GM04503 (cell line): ENCODE results near the gene HID1.
"Not testable (repeated sequence)": the region's sequence is repeated elsewhere in the genome, so short reads cannot be mapped to it uniquely, and the experiment has no call there.

Experiments
- DNase-seq: peaks from one replicate; pipeline ENCODE4 v3.0.0-alpha.2; 2012; ENCODE audit warnings: low read depth

The HID1 gene

DNA sequence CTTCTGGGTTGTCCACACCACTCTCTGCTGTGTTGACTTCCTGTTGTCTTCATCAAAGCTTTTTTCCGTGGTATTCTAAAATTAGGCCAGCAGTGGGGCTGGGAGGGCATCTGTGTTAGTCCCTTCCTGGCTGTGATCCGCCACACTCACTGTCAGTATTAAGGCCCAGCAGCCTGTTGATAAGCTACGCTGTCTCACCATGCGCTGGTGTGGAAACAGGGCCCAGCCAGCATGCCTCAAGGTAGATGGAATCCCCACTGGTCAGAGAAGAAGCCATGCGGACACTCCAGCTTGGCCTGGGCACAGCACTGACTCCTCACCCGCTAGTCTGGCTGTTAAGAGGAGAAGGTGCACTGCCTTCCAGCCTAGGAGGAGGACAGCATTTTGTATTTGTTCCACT is 26.2 kb upstream of the HID1 start:
- no peak for DNase-seq

GRCh38 chr17:74995847-74996246 is 23.3 kb upstream of the HID1 start:
- DNase-seq: no peak

GRCh38 chr17:74994440-74994839 is 21.9 kb upstream of the HID1 start:
- no peak for DNase-seq

GRCh38 chr17:74992223-74992622 is 19.7 kb upstream of the HID1 start:
- DNase-seq: no peak

DNA sequence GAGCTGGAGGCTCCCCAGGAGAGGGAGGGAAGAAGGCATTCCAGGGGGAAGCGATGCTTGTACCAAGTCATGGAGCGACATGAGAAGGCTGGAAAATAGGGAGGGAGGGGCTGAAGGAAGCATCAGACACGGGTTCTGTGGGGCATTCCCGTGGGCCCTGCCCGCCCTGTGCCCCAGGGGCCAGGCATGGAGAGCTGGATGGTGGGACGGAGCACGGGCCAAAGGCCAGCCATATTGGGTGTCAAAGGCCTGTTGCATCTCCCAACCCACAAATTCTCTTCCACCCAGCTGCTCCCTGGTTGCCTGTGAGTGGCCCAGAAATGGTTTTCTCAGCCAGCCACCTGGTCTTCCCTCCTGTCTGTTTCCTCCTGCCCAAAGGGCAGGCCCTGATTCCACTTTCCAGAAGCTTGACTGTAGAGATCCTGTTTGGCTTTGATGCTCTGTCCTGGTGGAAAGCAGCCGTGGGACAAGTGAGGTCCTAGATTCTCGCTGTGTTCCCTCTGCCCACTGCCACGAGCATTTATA is 18.1 kb upstream of the HID1 start:
- DNase-seq: no peak

- no peak for DNase-seq
These were observed 15.6 kb upstream of the HID1 start for GRCh38 chr17:74987909-74988711.

DNA sequence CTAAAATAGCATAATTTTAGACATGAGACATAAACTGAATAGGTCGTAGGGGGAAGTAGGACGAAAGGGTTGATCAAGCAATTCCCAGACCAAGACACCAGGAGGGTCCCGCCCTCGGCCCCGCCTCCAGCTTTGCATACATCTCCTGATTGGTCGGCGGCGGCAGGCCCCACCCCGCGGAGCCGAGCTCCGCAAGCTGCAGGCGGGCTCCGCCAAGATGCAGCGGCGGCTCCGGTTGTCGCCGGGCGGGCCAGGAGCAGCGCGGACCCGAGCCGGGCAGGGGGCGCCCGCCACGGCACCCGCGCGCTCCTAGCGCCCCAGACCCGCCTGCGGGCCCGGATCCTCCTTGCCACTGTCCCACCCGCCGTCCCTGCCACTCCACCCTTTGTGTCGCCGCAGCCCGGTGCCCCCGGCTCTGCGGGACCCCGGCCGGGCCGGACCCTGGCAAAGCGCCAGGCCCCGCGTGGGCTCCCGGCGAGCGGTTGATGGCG is 14.9 kb upstream of the HID1 start, which contains the start of gene CDR2L:
TSS of gene CDR2L (plus strand) at position 215 of the 491 bp plus-strand sequence. CDS start 412 bp downstream, outside the sequence.
- no peak for DNase-seq

DNA sequence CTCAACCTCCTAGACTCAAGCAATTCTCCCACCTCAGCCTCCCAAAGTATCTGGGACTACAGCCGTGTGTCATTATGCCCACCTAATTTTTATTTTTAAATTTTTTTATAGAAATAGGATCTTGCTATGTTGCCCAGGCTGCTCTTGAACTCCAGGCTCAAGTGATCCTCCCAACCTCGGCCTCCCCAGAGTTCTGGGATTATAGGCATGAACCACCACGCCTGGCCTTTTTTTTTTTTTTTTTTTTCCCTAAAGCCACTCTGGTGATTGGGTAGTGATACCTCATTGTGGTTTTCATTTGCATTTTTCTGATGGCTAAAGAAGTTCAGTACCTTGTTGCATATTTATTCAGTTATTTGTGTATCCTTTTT is 13.6 kb upstream of the HID1 start:
- DNase-seq: no peak

- DNase-seq: not testable (repeated sequence)
These were observed 10.2 kb upstream of the HID1 start for GRCh38 chr17:74982663-74983313.

DNA sequence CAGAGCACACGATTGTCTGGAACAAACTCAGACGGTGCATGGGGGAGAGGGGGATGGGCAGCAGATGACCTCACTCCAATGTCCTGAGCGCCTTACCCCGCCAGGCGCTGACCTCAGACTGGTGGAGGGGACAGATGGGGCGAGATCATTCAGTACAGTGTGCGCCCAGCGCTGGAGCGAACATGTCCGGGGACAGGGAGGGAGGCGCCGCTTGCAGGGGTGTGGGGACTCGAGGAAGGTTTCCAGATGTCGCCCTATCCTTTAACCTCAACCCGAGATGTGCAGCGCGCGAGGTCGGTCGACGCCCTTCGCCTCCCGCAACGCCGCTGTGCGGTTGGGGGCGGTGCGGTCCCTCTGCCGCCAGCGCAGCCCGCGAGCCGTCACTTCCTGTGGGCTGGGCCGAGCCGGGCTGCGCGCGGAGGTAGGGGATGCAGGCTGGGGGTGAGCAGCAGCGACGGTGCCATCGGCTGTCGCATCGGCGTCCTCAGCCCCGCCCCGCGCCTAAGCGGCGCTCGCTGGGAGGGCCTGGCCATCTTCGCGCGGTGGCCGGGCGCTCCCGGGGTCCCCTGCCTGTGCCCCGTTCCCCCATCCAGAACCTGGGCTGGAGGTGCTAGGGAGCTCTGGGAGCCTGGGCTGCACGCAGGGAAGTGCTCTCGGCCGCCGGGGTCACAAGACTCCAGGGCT is 9.6 kb upstream of the HID1 start:
- DNase-seq: no peak

DNA sequence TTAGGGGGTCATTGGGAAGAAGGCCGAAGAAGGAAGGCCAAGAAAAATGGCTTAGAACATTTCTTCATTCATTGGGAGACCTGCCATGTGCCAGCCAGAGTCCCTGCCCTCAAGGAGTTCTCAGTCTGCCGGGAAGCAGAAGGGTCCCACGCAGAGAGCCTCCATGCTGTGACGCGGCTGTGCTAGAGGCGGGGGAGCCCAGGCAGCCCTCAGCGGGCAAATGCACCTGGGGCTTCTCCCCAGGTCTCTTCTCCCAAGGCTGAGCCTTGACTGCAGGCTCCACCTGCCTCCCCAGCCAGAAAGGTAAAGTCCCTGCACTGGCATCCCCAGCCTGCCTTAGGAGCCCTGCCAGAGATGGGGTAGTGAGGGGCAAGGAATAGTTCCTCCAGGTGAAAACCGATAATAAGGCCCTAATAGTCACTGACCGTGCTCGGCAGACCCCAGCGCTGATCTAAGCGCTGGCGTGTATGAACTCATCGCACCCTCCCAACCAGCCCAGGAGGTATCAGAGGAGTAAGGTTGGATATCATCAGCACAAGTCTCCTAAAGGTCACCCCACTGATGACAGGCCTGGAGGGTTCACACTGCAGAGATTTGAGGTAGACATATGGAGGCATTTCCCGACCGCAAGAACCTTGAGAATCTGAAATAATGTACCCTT is 8.9 kb upstream of the HID1 start:
- DNase-seq: no peak

- no peak for DNase-seq
These were observed 7.0 kb upstream of the HID1 start for GRCh38 chr17:74979408-74980146.

DNA sequence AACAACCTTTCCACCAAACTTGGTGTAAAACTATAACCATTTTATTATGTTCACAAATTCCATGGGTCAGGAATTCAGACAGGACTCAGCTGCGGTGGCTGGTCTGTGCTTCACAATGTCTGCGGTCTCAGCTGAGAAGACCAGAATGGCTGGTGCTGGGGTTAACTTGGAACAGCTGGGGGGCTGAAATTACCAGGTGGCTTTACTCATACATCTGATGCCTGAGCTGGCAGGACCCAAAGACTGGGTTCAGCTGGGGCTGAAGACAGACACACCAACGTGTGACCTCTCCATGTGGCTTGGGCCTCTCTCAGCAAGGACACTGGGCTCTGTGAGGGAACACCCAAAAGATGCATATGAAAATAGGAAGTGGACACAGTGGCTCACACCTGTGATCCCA is 5.7 kb upstream of the HID1 start:
- no peak for DNase-seq

DNA sequence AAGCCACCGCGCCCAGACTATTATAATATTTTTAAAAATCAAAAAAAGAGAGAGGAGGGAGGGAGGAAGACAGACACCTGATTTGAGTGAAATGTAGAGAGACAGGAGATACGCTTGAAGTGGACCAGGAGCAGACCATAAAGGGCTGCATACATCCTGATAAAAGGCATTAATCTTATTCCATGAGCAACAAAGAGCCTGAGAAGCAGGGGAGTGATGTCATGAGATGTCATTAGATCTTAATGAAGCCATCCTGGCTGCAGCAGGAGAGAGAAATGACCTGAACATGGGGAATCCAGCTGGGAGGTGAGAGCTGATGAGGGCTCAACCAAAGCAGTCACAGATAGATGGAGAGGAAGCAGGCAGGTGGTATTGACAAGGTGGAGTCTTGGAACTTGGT is 5.2 kb upstream of the HID1 start:
- DNase-seq: no peak

DNA sequence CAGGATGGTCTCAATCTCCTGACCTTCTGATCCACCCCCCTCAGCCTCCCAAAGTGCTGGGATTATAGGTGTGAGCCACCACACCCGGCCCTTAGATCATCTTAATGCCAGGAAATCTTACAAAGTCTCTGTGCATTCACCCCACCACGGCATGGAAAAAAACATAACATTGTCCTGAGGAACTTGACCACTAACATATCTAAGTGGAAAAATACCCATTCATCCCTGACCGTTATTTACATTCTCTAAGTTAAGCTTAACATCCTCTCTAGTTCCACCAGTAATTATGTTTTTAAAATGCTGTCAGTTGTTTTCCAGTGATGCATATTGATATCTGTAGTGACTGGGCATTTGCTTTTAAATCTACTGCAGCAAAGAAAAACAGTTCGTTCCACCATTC is 3.4 kb upstream of the HID1 start:
- no peak for DNase-seq

DNA sequence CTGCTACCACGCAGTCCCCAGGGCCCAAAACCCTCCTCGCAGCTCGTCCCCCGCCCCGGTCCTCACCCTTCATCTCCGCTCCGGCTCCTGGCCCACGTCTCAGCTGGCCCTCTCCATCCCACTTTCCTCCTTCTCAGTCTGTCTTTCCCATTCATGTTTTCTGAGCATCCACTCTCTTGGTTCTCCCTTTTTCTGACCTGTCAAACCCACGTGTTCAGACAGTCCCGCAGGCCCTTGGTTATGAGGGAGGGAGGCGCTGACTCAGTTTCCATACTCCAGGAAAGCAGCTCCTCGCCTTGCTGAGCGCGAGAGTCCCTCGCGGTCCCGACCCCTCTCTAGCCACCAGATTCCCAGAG is 392 bp upstream of the HID1 start:
- DNase-seq: no peak

DNA sequence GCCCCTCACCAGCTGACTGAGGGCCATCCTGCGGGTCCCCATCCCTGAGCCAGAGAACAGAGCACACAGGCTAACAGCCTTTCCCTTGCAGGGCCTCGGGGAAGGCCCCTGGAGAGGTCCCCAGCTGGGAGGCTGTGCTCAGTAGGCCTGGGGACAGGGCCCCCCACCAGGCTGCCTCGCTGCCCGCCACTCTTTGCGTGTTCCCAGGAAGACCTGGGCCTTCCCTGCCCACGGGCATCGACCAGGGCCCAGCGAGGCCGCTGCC is 785 bp downstream of the HID1 start:
- DNase-seq: no peak

GRCh38 chr17:74971069-74971841 is 1.3 kb downstream of the HID1 start:
- DNase-seq: no peak

DNA sequence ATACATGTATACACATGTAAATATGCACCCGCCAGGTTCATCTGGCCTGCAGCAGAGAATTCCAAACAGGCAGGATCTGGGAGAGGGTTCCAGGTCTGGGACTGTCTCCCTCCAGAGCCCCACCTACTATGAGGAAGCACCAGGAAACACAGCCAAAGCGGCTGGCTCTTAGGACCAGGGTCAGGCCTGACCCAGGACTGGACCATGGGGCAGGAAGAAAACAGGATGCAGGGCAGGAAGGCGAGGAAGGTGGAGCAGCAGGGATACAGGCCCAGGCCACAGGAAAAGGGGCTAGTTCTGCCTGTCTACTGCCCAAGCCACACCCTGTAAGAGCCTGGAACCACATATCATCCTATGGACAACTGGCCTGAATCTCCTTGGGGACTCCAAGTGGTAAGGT is 2.2 kb downstream of the HID1 start:
- no peak for DNase-seq

- not testable (repeated sequence) for DNase-seq
These were observed 3.1 kb downstream of the HID1 start for GRCh38 chr17:74969501-74969900.

DNA sequence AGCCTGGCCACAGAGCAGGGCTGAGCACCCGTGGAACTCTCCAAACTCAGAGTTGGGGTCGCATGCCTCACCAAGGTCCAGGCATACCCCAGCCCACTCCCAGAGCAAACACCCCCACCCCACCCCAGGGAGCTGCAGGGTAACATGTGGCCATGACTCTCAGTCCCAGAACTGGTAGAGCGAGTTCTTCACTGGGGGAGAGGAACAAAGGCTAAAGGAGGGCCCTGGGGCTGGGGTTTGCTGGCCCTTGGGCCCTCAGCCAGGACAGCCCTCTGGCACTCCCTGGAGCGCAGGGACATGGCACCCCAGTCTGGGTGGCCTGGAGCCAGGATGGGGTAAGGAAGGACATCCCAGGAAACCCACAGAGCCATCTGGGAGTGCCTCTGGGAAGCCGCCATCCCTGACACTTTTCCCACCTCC is 4.2 kb downstream of the HID1 start:
- no peak for DNase-seq
